Ishikawa (cell line): ENCODE data around the gene CELF2.

Experiments used
- CEBPB ChIP-seq: IDR thresholded peaks from 2 replicates; pipeline ENCODE4 v1.6.1; 2012
- CREB1 ChIP-seq: IDR thresholded peaks from 2 replicates; pipeline ENCODE4 v1.6.1; 2012; ENCODE audit warnings: low read depth
- EGR1 ChIP-seq: IDR thresholded peaks from 2 replicates; pipeline ENCODE4 v1.6.1; 2012
- EP300 ChIP-seq: IDR thresholded peaks from 2 replicates; pipeline ENCODE4 v1.6.1; 2012; ENCODE audit warnings: borderline replicate concordance
- FOXM1 ChIP-seq: IDR thresholded peaks from 2 replicates; pipeline ENCODE4 v1.6.1; 2012; ENCODE audit warnings: low read depth, borderline replicate concordance
- NFIC ChIP-seq: IDR thresholded peaks from 2 replicates; pipeline ENCODE4 v1.6.1; 2012
- RAD21 ChIP-seq: IDR thresholded peaks from 2 replicates; pipeline ENCODE4 v1.6.1; 2012; ENCODE audit warnings: low read depth
- TAF1 ChIP-seq: IDR thresholded peaks from 2 replicates; pipeline ENCODE4 v1.6.1; 2012; ENCODE audit warnings: low read depth, mild to moderate bottlenecking
- TCF12 ChIP-seq: IDR thresholded peaks from 2 replicates; pipeline ENCODE4 v1.6.1; 2012; ENCODE audit warnings: low read depth
- TEAD4 ChIP-seq: IDR thresholded peaks from 2 replicates; pipeline ENCODE4 v1.6.1; 2012
- YY1 ChIP-seq: IDR thresholded peaks from 2 replicates; pipeline ENCODE4 v1.6.1; 2012; ENCODE audit warnings: low read depth
- ZBTB7A ChIP-seq: IDR thresholded peaks from 2 replicates; pipeline ENCODE4 v1.6.1; 2012; ENCODE audit warnings: low read depth
- TF ChIP-seq, protein P1 (sequence below): IDR thresholded peaks from 2 replicates; pipeline ENCODE4 v1.6.1; 2012
- TF ChIP-seq, protein P2 (sequence below): IDR thresholded peaks from 2 replicates; pipeline ENCODE4 v1.6.1; 2012
- TF ChIP-seq, protein P3 (sequence below): IDR thresholded peaks from 2 replicates; pipeline ENCODE4 v1.6.1; 2012; ENCODE audit warnings: low read depth, mild to moderate bottlenecking

Gene CELF2

DNA sequence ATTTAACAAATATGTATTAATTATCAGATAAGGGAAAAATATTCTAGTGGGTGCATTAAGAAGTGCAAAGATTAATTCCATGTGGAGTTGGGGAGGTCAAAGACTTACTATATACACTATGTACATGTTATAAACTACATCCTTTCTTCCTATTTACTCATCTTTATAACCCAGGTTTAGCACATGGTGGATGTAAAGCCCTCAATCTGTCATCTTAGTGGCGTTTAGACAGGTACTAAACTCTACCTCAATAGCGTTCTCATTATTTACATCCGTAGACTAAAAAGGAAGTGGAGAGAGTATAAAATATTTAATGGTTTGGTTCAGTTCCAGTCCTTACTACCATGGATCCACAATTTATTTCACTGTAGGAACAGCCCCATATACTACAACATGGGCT, 14.8 kb upstream of the CELF2 start:
- TF ChIP-seq TEAD4 (no peak), NFIC (no peak), TAF1 (no peak), ZBTB7A (no peak), TCF12 (no peak), FOXM1 (no peak), CREB1 (no peak), YY1 (no peak), EGR1 (no peak), EP300 (no peak), RAD21 (no peak), CEBPB (no peak)
- TF ChIP-seq, protein P1, sequence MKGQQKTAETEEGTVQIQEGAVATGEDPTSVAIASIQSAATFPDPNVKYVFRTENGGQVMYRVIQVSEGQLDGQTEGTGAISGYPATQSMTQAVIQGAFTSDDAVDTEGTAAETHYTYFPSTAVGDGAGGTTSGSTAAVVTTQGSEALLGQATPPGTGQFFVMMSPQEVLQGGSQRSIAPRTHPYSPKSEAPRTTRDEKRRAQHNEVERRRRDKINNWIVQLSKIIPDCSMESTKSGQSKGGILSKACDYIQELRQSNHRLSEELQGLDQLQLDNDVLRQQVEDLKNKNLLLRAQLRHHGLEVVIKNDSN: no peak
- TF ChIP-seq, protein P2, sequence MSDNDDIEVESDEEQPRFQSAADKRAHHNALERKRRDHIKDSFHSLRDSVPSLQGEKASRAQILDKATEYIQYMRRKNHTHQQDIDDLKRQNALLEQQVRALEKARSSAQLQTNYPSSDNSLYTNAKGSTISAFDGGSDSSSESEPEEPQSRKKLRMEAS: no peak
- TF ChIP-seq, protein P3, sequence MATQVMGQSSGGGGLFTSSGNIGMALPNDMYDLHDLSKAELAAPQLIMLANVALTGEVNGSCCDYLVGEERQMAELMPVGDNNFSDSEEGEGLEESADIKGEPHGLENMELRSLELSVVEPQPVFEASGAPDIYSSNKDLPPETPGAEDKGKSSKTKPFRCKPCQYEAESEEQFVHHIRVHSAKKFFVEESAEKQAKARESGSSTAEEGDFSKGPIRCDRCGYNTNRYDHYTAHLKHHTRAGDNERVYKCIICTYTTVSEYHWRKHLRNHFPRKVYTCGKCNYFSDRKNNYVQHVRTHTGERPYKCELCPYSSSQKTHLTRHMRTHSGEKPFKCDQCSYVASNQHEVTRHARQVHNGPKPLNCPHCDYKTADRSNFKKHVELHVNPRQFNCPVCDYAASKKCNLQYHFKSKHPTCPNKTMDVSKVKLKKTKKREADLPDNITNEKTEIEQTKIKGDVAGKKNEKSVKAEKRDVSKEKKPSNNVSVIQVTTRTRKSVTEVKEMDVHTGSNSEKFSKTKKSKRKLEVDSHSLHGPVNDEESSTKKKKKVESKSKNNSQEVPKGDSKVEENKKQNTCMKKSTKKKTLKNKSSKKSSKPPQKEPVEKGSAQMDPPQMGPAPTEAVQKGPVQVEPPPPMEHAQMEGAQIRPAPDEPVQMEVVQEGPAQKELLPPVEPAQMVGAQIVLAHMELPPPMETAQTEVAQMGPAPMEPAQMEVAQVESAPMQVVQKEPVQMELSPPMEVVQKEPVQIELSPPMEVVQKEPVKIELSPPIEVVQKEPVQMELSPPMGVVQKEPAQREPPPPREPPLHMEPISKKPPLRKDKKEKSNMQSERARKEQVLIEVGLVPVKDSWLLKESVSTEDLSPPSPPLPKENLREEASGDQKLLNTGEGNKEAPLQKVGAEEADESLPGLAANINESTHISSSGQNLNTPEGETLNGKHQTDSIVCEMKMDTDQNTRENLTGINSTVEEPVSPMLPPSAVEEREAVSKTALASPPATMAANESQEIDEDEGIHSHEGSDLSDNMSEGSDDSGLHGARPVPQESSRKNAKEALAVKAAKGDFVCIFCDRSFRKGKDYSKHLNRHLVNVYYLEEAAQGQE: no peak

DNA sequence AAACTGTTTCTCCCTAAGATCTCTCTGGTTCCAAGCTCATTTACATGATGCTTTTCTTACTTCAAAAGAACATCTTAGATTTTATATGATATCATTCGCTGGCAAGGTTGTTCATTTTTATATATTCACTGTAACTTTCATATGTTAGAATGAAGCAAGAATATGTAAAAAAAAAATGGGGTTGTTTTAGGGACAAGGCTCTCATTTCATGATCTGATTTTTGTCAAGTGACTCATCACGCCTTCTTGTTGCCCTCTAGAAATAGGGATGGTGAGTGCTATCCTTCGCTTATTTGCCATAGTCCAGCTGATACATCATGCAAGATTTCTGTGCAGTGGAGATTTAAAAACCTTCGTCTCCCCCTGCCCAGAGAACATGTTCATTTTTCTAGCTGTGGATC, 14.0 kb upstream of the CELF2 start:
- TF ChIP-seq, protein P2: no peak
- TF ChIP-seq EP300 (no peak), FOXM1 (no peak), EGR1 (no peak), TEAD4 (no peak)

DNA sequence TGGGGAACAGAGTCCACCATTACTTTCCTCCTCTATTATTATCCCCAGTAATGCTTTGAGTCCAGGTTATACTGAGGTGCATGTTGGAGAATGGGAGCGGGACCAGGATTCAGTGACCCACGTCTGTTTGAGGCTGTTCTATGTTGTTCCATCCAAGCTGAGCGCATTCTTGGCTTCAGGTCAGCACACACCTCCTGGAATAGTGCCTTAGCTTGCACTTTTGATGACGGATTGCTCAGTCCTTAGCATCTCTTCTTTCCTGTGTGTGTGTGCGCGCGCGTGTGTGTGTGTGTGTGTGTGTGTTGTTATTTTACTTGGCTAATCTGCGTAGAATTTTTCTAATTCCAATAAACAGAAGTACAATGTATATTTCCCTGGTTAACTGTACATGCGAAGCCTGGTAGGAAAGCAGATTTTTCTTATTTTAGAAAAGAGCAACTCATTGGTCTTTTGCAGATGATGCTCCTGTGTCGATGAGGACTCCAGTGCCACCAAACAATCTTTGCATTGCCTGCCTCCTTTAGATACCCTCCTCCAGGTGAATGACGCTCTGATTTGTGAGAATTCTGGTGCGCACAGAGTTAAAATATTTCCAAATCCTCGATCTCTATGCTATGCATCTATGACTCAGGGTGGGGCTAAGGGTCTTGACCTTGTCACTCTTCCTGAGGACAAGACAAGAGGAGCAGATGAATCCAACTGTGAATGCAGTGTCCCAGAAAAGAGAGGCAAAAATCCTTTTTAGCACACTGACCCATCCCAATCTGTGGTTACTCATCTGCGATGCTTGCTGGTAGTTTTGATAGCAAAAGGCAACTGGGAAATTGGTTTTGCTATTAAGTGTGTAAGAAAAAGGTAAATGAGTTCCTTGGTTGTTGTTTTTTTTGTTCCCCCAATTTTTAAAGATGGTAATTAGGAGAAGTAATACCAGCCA, 13.3 kb upstream of the CELF2 start:
- TF ChIP-seq TAF1: no peak
- no peak for TF ChIP-seq TCF12

DNA sequence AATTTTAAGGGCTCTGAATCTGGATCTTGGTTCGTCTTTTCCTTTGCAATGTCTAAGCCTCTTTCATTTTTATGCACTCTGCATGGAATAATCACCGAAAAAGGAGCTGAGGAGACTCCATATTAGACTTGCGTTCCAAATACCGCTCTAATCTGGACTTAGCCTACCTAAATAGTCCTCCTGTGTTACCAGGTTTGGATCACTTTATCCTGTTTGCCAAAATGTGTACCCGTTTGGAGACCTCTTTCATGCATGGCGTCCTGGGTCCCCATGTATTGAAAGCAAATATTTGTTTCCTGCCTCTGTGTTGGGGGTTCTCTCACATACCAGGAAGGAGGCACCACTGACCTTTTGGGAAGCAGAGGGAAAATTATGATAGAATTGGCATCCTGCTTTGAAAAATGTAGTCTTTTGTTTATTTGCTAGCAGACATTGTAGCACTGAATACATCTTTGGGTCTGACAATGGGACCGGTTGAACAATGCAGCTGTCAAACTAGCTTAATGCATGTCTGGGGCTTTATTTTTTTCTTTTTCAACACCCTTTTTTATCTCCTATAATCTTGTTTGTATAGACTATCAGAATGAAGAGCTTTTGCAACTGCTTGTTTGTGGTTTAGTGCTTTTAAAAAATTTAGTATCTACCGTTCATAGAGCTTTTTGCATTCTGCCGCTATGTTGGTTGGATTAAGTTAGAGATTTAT, 11.8 kb upstream of the CELF2 start:
- TF ChIP-seq RAD21: no peak
- TF ChIP-seq, protein P3: no peak
- no peak for TF ChIP-seq TAF1
- TF ChIP-seq, protein P1: no peak
- TF ChIP-seq, protein P2: no peak
- no peak for TF ChIP-seq NFIC
- no peak for TF ChIP-seq CREB1
- TF ChIP-seq ZBTB7A: no peak
- TF ChIP-seq CEBPB: no peak
- no peak for TF ChIP-seq EP300
- TF ChIP-seq FOXM1: no peak
- TF ChIP-seq YY1: no peak
- no peak for TF ChIP-seq TEAD4
- TF ChIP-seq TCF12: no peak
- no peak for TF ChIP-seq EGR1

DNA sequence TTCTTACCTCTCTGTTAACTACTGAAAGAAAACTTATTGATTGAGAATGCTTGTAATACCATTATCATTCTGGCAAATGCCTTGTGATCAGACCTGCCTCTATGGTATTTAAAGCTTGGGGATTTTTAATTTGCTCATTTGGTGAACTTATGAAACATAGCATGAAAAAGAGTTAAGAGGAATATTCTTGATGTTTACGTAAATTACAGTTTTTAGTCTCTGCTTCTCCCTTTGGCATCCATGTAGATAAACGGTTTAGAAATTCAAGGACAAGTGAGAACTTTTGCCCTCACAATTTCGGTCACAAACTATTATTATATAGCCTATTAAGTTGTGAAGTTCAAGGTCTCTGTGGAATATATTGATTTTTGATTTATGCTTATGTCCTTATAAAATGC, 11.2 kb upstream of the CELF2 start:
- no peak for TF ChIP-seq NFIC
- TF ChIP-seq, protein P1: no peak
